ENCODE data around the gene UVRAG. TPM values are rescaled to one million over a fixed set of nuclear protein-coding genes. Genes with fewer than 3 reads are reported as not detected.

The UVRAG gene
- total RNA-seq, 1 experiment from 2014 or later: 31.3 TPM

DNA sequence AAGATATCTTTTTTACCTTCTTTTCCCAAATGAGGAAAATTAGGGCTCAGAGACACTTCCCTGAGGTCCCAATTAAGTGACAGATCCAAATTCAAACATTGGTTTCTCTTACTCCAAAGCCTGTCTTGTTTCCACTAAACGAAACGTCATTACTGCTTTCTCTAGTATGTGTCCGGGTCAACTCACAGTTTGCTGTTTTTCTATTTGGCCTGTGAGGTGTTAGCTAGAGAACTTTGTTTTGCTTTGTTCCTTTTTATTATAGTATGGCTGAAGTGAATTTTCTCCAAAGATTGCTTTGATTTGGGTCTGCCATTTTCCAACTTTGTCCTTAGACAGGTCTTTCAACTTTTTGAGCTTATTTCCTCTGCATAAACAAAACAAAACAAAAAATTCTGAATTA is 179.6 kb downstream of the UVRAG start:
- Mint-ChIP-seq H3K36me3 (ENCODE audit: insufficient read depth, unreplicated experiment) (no peaks in the 10 kb centered on the region), H3K27me3 (ENCODE audit: insufficient read depth, unreplicated experiment) (no peaks in the 10 kb centered on the region), H3K27ac (ENCODE audit: unreplicated experiment) (no peak overlapping the region), H3K4me3 (ENCODE audit: unreplicated experiment) (no peak overlapping the region), H3K4me1 (ENCODE audit: low read depth, unreplicated experiment) (peaks cover 2% of the 10 kb centered on the region), H3K9me3 (ENCODE audit: unreplicated experiment) (no peaks in the 10 kb centered on the region)
- ChIA-PET CTCF (no interaction called here), POLR2A (no interaction called here)
- H3K36me3 ChIP-seq (ENCODE audit: control insufficient read depth, insufficient read depth, low read length): no peaks in the 10 kb centered on the region
- no peak for DNase-seq
- no peaks in the 10 kb centered on the region for H3K27me3 ChIP-seq (replicated peaks; ENCODE audit: control insufficient read depth, insufficient read depth, low read length)
- intact Hi-C loops (cut with micrococcal nuclease; ENCODE audit: unreplicated experiment): no loop called here
- TF ChIP-seq, protein P1, sequence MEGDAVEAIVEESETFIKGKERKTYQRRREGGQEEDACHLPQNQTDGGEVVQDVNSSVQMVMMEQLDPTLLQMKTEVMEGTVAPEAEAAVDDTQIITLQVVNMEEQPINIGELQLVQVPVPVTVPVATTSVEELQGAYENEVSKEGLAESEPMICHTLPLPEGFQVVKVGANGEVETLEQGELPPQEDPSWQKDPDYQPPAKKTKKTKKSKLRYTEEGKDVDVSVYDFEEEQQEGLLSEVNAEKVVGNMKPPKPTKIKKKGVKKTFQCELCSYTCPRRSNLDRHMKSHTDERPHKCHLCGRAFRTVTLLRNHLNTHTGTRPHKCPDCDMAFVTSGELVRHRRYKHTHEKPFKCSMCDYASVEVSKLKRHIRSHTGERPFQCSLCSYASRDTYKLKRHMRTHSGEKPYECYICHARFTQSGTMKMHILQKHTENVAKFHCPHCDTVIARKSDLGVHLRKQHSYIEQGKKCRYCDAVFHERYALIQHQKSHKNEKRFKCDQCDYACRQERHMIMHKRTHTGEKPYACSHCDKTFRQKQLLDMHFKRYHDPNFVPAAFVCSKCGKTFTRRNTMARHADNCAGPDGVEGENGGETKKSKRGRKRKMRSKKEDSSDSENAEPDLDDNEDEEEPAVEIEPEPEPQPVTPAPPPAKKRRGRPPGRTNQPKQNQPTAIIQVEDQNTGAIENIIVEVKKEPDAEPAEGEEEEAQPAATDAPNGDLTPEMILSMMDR (IDR thresholded peaks at IDR 0.05; ENCODE audit: insufficient read depth in 1 of 2, low read depth in 1 of 2, low read length in 1 of 2, severe bottlenecking in 1 of 2, unreplicated experiment in 1 of 2): no peak
- BruUV-seq (replicated peaks): no TSS peak
- peaks cover under 1% of the 10 kb centered on the region; the same call in 1 of the 2 replicates for H3K4me1 ChIP-seq
- H3K4me3 ChIP-seq (ENCODE audit: low read depth, low read length): no peak overlapping the region
- no peaks in the 10 kb centered on the region for H3K9me3 ChIP-seq

- no peak overlapping the region for H3K27ac Mint-ChIP-seq (ENCODE audit: unreplicated experiment)
- POLR2A ChIA-PET: no interaction called here
- Histone ChIP-seq H3K9me3 (no peaks in the 10 kb centered on the region), H3K36me3 (ENCODE audit: control insufficient read depth, insufficient read depth, low read length) (no peaks in the 10 kb centered on the region), H3K4me3 (ENCODE audit: low read depth, low read length) (no peak overlapping the region), H3K27me3 (replicated peaks; ENCODE audit: control insufficient read depth, insufficient read depth, low read length) (no peaks in the 10 kb centered on the region), H3K4me1 (no peaks in the 10 kb centered on the region)
- no peak overlapping the region for H3K4me3 Mint-ChIP-seq (ENCODE audit: unreplicated experiment)
- BruUV-seq (replicated peaks): no TSS peak
- TF ChIP-seq, protein P1 (IDR thresholded peaks at IDR 0.05; ENCODE audit: insufficient read depth in 1 of 2, low read depth in 1 of 2, low read length in 1 of 2, severe bottlenecking in 1 of 2, unreplicated experiment in 1 of 2): no peak
- no peaks in the 10 kb centered on the region for H3K27me3 Mint-ChIP-seq (ENCODE audit: insufficient read depth, unreplicated experiment)
- no peaks in the 10 kb centered on the region for H3K36me3 Mint-ChIP-seq (ENCODE audit: insufficient read depth, unreplicated experiment)
- H3K4me1 Mint-ChIP-seq (ENCODE audit: low read depth, unreplicated experiment): no peaks in the 10 kb centered on the region
- DNase-seq: no peak
- H3K9me3 Mint-ChIP-seq (ENCODE audit: unreplicated experiment): no peaks in the 10 kb centered on the region
- CTCF ChIA-PET: no interaction called here
- intact Hi-C loops (cut with micrococcal nuclease; ENCODE audit: unreplicated experiment): no loop called here
Measured at GRCh38 chr11:75996523-75997442, 181.8 kb downstream of the UVRAG start.

GRCh38 chr11:76004400-76004799 is 189.4 kb downstream of the UVRAG start:
- TF ChIP-seq, protein P1 (IDR thresholded peaks at IDR 0.05; ENCODE audit: insufficient read depth in 1 of 2, low read depth in 1 of 2, low read length in 1 of 2, severe bottlenecking in 1 of 2, unreplicated experiment in 1 of 2): no peak
- CTCF ChIA-PET: no interaction called here
- BruUV-seq (replicated peaks): no TSS peak

More at GRCh38 chr11:76004400-76004799, 189.4 kb downstream of the UVRAG start:
- no peak for DNase-seq
- H3K36me3 Mint-ChIP-seq (ENCODE audit: insufficient read depth, unreplicated experiment): peaks cover 16% of the 10 kb centered on the region
- no peaks in the 10 kb centered on the region for H3K4me1 Mint-ChIP-seq (ENCODE audit: low read depth, unreplicated experiment)
- no peaks in the 10 kb centered on the region for H3K9me3 Mint-ChIP-seq (ENCODE audit: unreplicated experiment)
- H3K4me1 ChIP-seq: no peaks in the 10 kb centered on the region
- no peak overlapping the region for H3K27ac Mint-ChIP-seq (ENCODE audit: unreplicated experiment)
- no peaks in the 10 kb centered on the region for H3K9me3 ChIP-seq
- no peak overlapping the region for H3K4me3 ChIP-seq (ENCODE audit: low read depth, low read length)
- H3K4me3 Mint-ChIP-seq (ENCODE audit: unreplicated experiment): no peak overlapping the region
- no peaks in the 10 kb centered on the region for H3K27me3 ChIP-seq (replicated peaks; ENCODE audit: control insufficient read depth, insufficient read depth, low read length)
- intact Hi-C loops (cut with micrococcal nuclease; ENCODE audit: unreplicated experiment): no loop called here
- H3K36me3 ChIP-seq (ENCODE audit: control insufficient read depth, insufficient read depth, low read length): no peaks in the 10 kb centered on the region
- H3K27me3 Mint-ChIP-seq (ENCODE audit: insufficient read depth, unreplicated experiment): no peaks in the 10 kb centered on the region
- POLR2A ChIA-PET: no interaction called here

All from Caco-2 (cell line).